ENCODE measurements around the gene SNRNP48.

SNRNP48 gene

DNA sequence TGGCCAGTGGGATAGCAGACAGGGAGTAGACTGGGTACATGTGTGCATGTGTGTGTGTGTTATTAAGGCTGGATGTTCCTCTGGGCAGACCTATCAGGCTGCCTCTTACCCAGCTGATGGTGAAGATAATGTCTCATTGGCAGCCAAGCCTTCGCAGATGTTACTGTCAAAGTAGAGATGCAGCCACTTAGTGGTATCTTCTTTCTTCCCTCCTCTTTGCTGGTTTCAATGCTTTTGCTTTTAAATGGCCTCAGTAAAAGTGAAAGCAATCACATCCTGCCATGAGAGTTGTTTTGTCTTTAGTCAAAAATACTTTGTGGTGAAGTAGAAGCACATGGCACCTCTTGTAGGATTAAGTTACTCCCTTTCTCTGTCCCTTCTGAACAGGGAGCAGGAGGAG lies 57.5 kb downstream of the SNRNP48 start:
- no peak for DNase-seq

- DNase-seq: no peak
These were observed 59.2 kb downstream of the SNRNP48 start for GRCh38 chr6:7649037-7649810.

- no peak for DNase-seq
These were observed 60.9 kb downstream of the SNRNP48 start for GRCh38 chr6:7650878-7651277.

DNA sequence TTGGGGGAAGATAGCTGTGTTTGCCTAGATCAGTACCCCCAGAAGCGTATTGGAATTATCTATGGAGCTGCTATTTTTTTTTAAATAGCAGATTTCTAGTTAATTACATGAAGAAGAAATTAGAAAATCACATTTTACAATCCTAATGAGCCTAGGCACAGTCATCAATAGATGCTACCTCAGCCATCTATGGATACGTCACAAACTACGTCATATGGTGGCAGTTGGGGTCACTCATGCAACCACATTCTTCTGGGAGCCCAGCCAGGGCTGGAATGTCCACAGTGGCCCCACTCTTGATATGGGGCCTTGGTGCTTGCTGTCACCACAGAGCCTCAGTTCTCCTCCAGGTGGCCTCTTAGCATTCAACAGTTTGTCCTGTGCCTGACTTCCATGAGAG lies 63.0 kb downstream of the SNRNP48 start:
- no peak for DNase-seq

- no peak for DNase-seq
These were observed 66.4 kb downstream of the SNRNP48 start for GRCh38 chr6:7656355-7656754.

- DNase-seq: no peak
These were observed 68.5 kb downstream of the SNRNP48 start for GRCh38 chr6:7658543-7658942.

DNA sequence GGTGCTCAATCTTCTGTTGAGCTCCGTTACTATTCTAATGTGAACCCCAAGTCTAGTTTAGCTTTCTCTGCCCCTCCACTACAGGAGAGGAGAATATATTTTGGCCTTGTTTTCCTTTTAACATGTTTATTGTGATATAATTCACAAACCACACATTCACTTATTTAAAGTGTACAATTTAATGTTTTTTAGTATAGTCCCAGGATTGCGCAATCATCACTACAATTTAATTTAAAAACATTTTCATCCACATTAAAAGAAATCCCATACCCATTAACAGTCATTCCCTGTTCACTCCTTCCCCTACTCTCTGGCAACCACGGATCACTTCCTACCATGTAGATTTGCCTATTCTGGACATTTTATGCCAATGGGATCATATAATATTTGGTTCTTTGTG lies 71.4 kb downstream of the SNRNP48 start:
- DNase-seq: no peak

Data from CD4-positive, alpha-beta T cell treated with Interleukin-10 for 1 hour (primary cell).